Left ventricle myocardium inferior (tissue), 1 donor: ENCODE data around the gene TPX2. TPM values are rescaled to one million over a fixed set of nuclear protein-coding genes. Genes with fewer than 3 reads are reported as not detected.

Source experiments
- DNase-seq: peaks from one replicate; pipeline ENCODE4 v3.0.0-alpha.2; 2020
- H3K27ac ChIP-seq: fragments of 200-600 bp; replicated peaks from 2 replicates; pipeline ENCODE4 v1.8.0; 2021
- H3K27me3 ChIP-seq: fragments of 200-600 bp; 2 replicates; pipeline ENCODE4 v1.8.0; 2021; ENCODE audit warnings: low read depth
- H3K36me3 ChIP-seq: fragments of 200-600 bp; 2 replicates; pipeline ENCODE4 v1.8.0; 2021
- H3K4me1 ChIP-seq: fragments of 200-600 bp; 2 replicates; pipeline ENCODE4 v1.8.0; 2021
- H3K4me3 ChIP-seq: fragments of 200-600 bp; 2 replicates; pipeline ENCODE4 v1.8.0; 2021; ENCODE audit warnings: mild to moderate bottlenecking, moderate library complexity
- H3K9me3 ChIP-seq: fragments of 200-600 bp; replicated peaks from 2 replicates; pipeline ENCODE4 v1.8.0; 2021
- CTCF ChIP-seq: fragments of 200-600 bp; IDR thresholded peaks from 2 replicates; pipeline ENCODE4 v1.8.0; 2021; ENCODE audit warnings: antibody characterized with exemption, mild to moderate bottlenecking, borderline replicate concordance
- intact Hi-C: fragments of 100-400 bp; cut with micrococcal nuclease; formaldehyde crosslinking; loops from one replicate; pipeline ENCODE4 v1.11.0; 2022
- total RNA-seq: library from RNA; stranded (reverse); fragmentation: NEBNext Ultra II Directional; extraction: Animal tissue kit (Norgen Biotek cat#: 25700); gene quantifications from one replicate; pipeline ENCODE4 v1.2.1, GENCODE V29; 2021
- donor health status: DM: no; HTN: yes; CAD: no; lungs with severe emphysema.

Gene TPX2
- total RNA-seq, 1 donor from 2014 or later = 0.71 TPM

GRCh38 chr20:31770243-31770642 is 31.2 kb downstream of the TPX2 start:
- no peaks in the 10 kb centered on the region for H3K27me3 ChIP-seq
- DNase-seq = no peak
- TF ChIP-seq CTCF = no peak
- no peak overlapping the region for H3K4me3 ChIP-seq
- no peak overlapping the region for H3K27ac ChIP-seq
- no peaks in the 10 kb centered on the region for H3K36me3 ChIP-seq
- no peaks in the 10 kb centered on the region for H3K4me1 ChIP-seq
- H3K9me3 ChIP-seq = no peaks in the 10 kb centered on the region
- intact Hi-C loops = no loop called here

- Histone ChIP-seq H3K27me3 (no peaks in the 10 kb centered on the region), H3K4me3 (no peak overlapping the region), H3K27ac (no peak overlapping the region), H3K36me3 (no peaks in the 10 kb centered on the region), H3K9me3 (no peaks in the 10 kb centered on the region), H3K4me1 (no peaks in the 10 kb centered on the region)
- no peak for DNase-seq
- TF ChIP-seq CTCF = no peak
- intact Hi-C loops = no loop called here
Measured at GRCh38 chr20:31774408-31774807, 35.3 kb downstream of the TPX2 start.

- Histone ChIP-seq H3K4me3 (no peak overlapping the region), H3K36me3 (no peaks in the 10 kb centered on the region), H3K27me3 (no peaks in the 10 kb centered on the region), H3K9me3 (no peaks in the 10 kb centered on the region), H3K4me1 (no peaks in the 10 kb centered on the region), H3K27ac (no peak overlapping the region)
- no peak for DNase-seq
- no peak for TF ChIP-seq CTCF
- intact Hi-C loops = no loop called here
Measured at GRCh38 chr20:31780839-31781238, 41.7 kb downstream of the TPX2 start.

GRCh38 chr20:31781945-31782344 is 42.9 kb downstream of the TPX2 start:
- Histone ChIP-seq H3K36me3 (no peaks in the 10 kb centered on the region), H3K27ac (no peak overlapping the region), H3K4me3 (no peak overlapping the region), H3K27me3 (no peaks in the 10 kb centered on the region), H3K4me1 (no peaks in the 10 kb centered on the region), H3K9me3 (no peaks in the 10 kb centered on the region)
- intact Hi-C loops = no loop called here
- DNase-seq = no peak
- TF ChIP-seq CTCF = no peak

GRCh38 chr20:31784354-31785044 is 45.4 kb downstream of the TPX2 start:
- Histone ChIP-seq H3K9me3 (no peaks in the 10 kb centered on the region), H3K27ac (no peak overlapping the region), H3K27me3 (no peaks in the 10 kb centered on the region), H3K4me1 (no peaks in the 10 kb centered on the region), H3K36me3 (no peaks in the 10 kb centered on the region), H3K4me3 (no peak overlapping the region)
- DNase-seq = no peak
- intact Hi-C loops = no loop called here
- no peak for TF ChIP-seq CTCF
